Vagina (tissue), 2 donors: Measurements from ENCODE around the gene C3orf33.

Source experiments
- CTCF ChIP-seq, 3 experiments: fragments of 450-650 bp in 2 of 3; fragments of 200-600 bp in 1 of 3; sonication (generic) in 1 of 3; IDR thresholded peaks; one replicate each; pipeline ENCODE4 v1.5.1; 2017 to 2019; ENCODE audit warnings: antibody characterized with exemption in 3 of 3, mild to moderate bottlenecking in 2 of 3, moderate library complexity in 2 of 3
- POLR2A ChIP-seq, 2 donors: fragments of 450-650 bp; IDR thresholded peaks; one replicate each; pipeline ENCODE4 v1.6.1; 2017; ENCODE audit warnings: antibody characterized with exemption in 2 of 2, mild to moderate bottlenecking in 2 of 2, moderate library complexity in 2 of 2
- POLR2AphosphoS5 ChIP-seq, 2 donors: sonication (generic); formaldehyde crosslinking; IDR thresholded peaks; one replicate each; pipeline ENCODE4 v1.9.0; 2017; ENCODE audit warnings: antibody characterized with exemption in 2 of 2, mild to moderate bottlenecking in 2 of 2, low read depth in 1 of 2; ENCODE audit not compliant: insufficient read depth in 1 of 2

GRCh38 chr3:155785662-155786295 is 20.3 kb downstream of the C3orf33 start:
- TF ChIP-seq CTCF (IDR thresholded peaks at IDR 0.05) (no peak), POLR2AphosphoS5 (IDR thresholded peaks at IDR 0.05; ENCODE audit: insufficient read depth in 1 of 2, low read depth in 1 of 2) (no peak), POLR2A (IDR thresholded peaks at IDR 0.05) (no peak)
